Esophagus muscularis mucosa (tissue), 4 donors: ENCODE results near the gene MRE11. TPM values are rescaled to one million over a fixed set of nuclear protein-coding genes. Genes with fewer than 3 reads are reported as not detected.

Experiments used
- DNase-seq: peaks from one replicate; pipeline ENCODE4 v3.0.0-alpha.2; 2017; ENCODE audit errors: extremely low spot score
- H3K27ac ChIP-seq, 4 donors: fragments of 200-600 bp; sonication (generic); replicated peaks in 1 of 4; 1 replicate in 3 of 4; 2 replicates in 1 of 4; pipeline ENCODE4 v1.5.1; 2016 to 2019; ENCODE audit warnings: mild to moderate bottlenecking in 1 of 4
- H3K27me3 ChIP-seq, 4 donors: fragments of 200-600 bp; sonication (generic); one replicate each; pipeline versions ENCODE4 v1.5.1 to v1.6.0; 2016 to 2019
- H3K36me3 ChIP-seq, 4 donors: fragments of 200-600 bp; sonication (generic); one replicate each; pipeline ENCODE4 v1.5.1; 2016 to 2019
- H3K4me1 ChIP-seq, 4 donors: fragments of 200-600 bp; sonication (generic); one replicate each; pipeline ENCODE4 v1.5.1; 2016 to 2019
- H3K4me3 ChIP-seq, 4 donors: fragments of 200-600 bp; sonication (generic); 1 replicate in 2 of 4; 2 replicates in 2 of 4; pipeline ENCODE4 v1.5.1; 2016 to 2019; ENCODE audit warnings: mild to moderate bottlenecking in 4 of 4, moderate library complexity in 1 of 4
- H3K9me3 ChIP-seq, 4 donors: fragments of 200-600 bp; sonication (generic); 1 replicate in 3 of 4; 2 replicates in 1 of 4; pipeline ENCODE4 v1.5.1; 2016 to 2019
- CTCF ChIP-seq, 3 experiments: fragments of 200-600 bp in 2 of 3; fragments of 450-650 bp in 1 of 3; sonication (generic) in 2 of 3; IDR thresholded peaks; one replicate each; pipeline ENCODE4 v1.5.1; 2017 to 2019; ENCODE audit warnings: antibody characterized with exemption in 3 of 3, mild to moderate bottlenecking in 2 of 3, moderate library complexity in 1 of 3
- EP300 ChIP-seq: sonication (generic); formaldehyde crosslinking; IDR thresholded peaks from one replicate; pipeline ENCODE4 v1.6.1; 2017; ENCODE audit warnings: antibody characterized with exemption
- POLR2A ChIP-seq: fragments of 450-650 bp; IDR thresholded peaks from one replicate; pipeline ENCODE4 v1.6.1; 2017; ENCODE audit warnings: antibody characterized with exemption, moderate library complexity, mild to moderate bottlenecking, low read depth
- POLR2AphosphoS5 ChIP-seq, 2 donors: sonication (generic); formaldehyde crosslinking; IDR thresholded peaks; one replicate each; pipeline ENCODE4 v1.6.1; 2017; ENCODE audit warnings: antibody characterized with exemption in 2 of 2
- WGBS: methylation state at CpG from one replicate; pipeline ENCODE4 v1.1.5; 2018; 5-methylcytosine and 5-hydroxymethylcytosine counted together
- intact Hi-C: fragments of 100-400 bp; cut with DNase I; formaldehyde crosslinking; loops from one replicate; pipeline ENCODE4 v1.15.1; 2023
- total RNA-seq, 4 donors: library from RNA; depleted of rRNA; stranded (reverse); fragments of >200 nt; gene quantifications; one replicate each; pipeline versions ENCODE4 v1.1.0 to v1.2.1, GENCODE V29; 2016

Gene MRE11
- total RNA-seq, 4 donors from 2014 or later, result 9.9 to 12.9 (median 11.2) TPM

GRCh38 chr11:94417386-94417987 lies 76.2 kb downstream of the MRE11 start:
- TF ChIP-seq POLR2A, result no peak
- peak; percentile 40 to 54 (median 44) for TF ChIP-seq CTCF (IDR thresholded peaks at IDR 0.05)
- Histone ChIP-seq H3K27ac (no peak overlapping the region), H3K9me3 (no peaks in the 10 kb centered on the region), H3K36me3 (peaks cover under 1 to 30% (median 9%) of the 10 kb centered on the region in 4 donors), H3K4me1 (no peaks in the 10 kb centered on the region), H3K27me3 (no peaks in the 10 kb centered on the region), H3K4me3 (no peak overlapping the region)
- intact Hi-C loops, result loop anchor here (5.0 to 10.0 kb wide), 2 partner anchors 233 to 520 kb away; no protein-coding TSS in a partner anchor
- DNase-seq, result no peak
- 42% methylated on average over 4 of the region's 4 CpGs for WGBS

GRCh38 chr11:94405062-94405833 lies 88.4 kb downstream of the MRE11 start:
- 86% methylated on average over 4 of the region's 4 CpGs for WGBS
- H3K4me3 ChIP-seq, result no peak overlapping the region
- TF ChIP-seq EP300 (no peak), POLR2A (no peak), POLR2AphosphoS5 (IDR thresholded peaks at IDR 0.05) (no peak), CTCF (IDR thresholded peaks at IDR 0.05) (no peak)
- H3K36me3 ChIP-seq, result no peaks in the 10 kb centered on the region
- DNase-seq, result no peak
- peaks cover 8 to 16% (median 13%) of the 10 kb centered on the region in 4 donors for H3K4me1 ChIP-seq
- no peaks in the 10 kb centered on the region for H3K9me3 ChIP-seq
- H3K27ac ChIP-seq, result no peak overlapping the region
- intact Hi-C loops, result no loop called here
- H3K27me3 ChIP-seq, result peaks cover 0 to 25% (median 5%) of the 10 kb centered on the region in 4 donors

GRCh38 chr11:94402355-94402754 lies 91.3 kb downstream of the MRE11 start:
- Histone ChIP-seq H3K4me1 (peaks cover 8 to 16% (median 13%) of the 10 kb centered on the region in 4 donors), H3K4me3 (no peak overlapping the region), H3K27ac (no peak overlapping the region), H3K9me3 (no peaks in the 10 kb centered on the region), H3K36me3 (no peaks in the 10 kb centered on the region), H3K27me3 (peaks cover 0 to 47% (median 5%) of the 10 kb centered on the region in 4 donors)
- TF ChIP-seq POLR2AphosphoS5 (IDR thresholded peaks at IDR 0.05) (no peak), EP300 (no peak), POLR2A (no peak), CTCF (IDR thresholded peaks at IDR 0.05) (no peak)
- no peak for DNase-seq
- intact Hi-C loops, result no loop called here
- WGBS, result 25% methylated on average over 1 of the region's 1 CpG

- intact Hi-C loops, result no loop called here
These were observed 91.8 kb downstream of the MRE11 start for GRCh38 chr11:94401773-94402265.

More at GRCh38 chr11:94401773-94402265, 91.8 kb downstream of the MRE11 start:
- 22% methylated on average over 10 of the region's 10 CpGs for WGBS
- Histone ChIP-seq H3K36me3 (no peaks in the 10 kb centered on the region), H3K27me3 (peaks cover 0 to 47% (median 5%) of the 10 kb centered on the region in 4 donors), H3K4me1 (peaks cover 8 to 16% (median 13%) of the 10 kb centered on the region in 4 donors), H3K27ac (no peak overlapping the region), H3K9me3 (no peaks in the 10 kb centered on the region), H3K4me3 (peak overlapping the region; percentile 31 to 47 (median 40))
- TF ChIP-seq POLR2AphosphoS5 (IDR thresholded peaks at IDR 0.05), result no peak
- no peak for TF ChIP-seq EP300
- TF ChIP-seq CTCF (IDR thresholded peaks at IDR 0.05), result no peak
- no peak for TF ChIP-seq POLR2A
- no peak for DNase-seq
